NCI-H1694 treated with DMSO at 0.1 percent for 48 hours (cell line): ENCODE results near the gene GRM3.

Source experiments
- DNase-seq: peaks from one replicate; lab custom pipeline; 2025; lab: John Stamatoyannopoulos, UW

Gene GRM3

GRCh38 chr7:86900886-86901285 is 257.2 kb downstream of the GRM3 start:
- DNase-seq: no peak

GRCh38 chr7:86904949-86905834 is 261.5 kb downstream of the GRM3 start:
- DNase-seq: peak; percentile 3

- DNase-seq: no peak
These were observed 265.2 kb downstream of the GRM3 start for GRCh38 chr7:86908948-86909347.

- DNase-seq: no peak
These were observed 267.9 kb downstream of the GRM3 start for GRCh38 chr7:86911659-86912058.

GRCh38 chr7:86913709-86914108 is 270.0 kb downstream of the GRM3 start:
- DNase-seq: no peak
